Ishikawa (cell line): ENCODE measurements around the gene DMWD.

Source experiments
- CEBPB ChIP-seq: IDR thresholded peaks from 2 replicates; pipeline ENCODE4 v1.6.1; 2012
- CREB1 ChIP-seq: IDR thresholded peaks from 2 replicates; pipeline ENCODE4 v1.6.1; 2012; ENCODE audit warnings: low read depth
- EGR1 ChIP-seq: IDR thresholded peaks from 2 replicates; pipeline ENCODE4 v1.6.1; 2012
- EP300 ChIP-seq: IDR thresholded peaks from 2 replicates; pipeline ENCODE4 v1.6.1; 2012; ENCODE audit warnings: borderline replicate concordance
- FOXM1 ChIP-seq: IDR thresholded peaks from 2 replicates; pipeline ENCODE4 v1.6.1; 2012; ENCODE audit warnings: low read depth, borderline replicate concordance
- NFIC ChIP-seq: IDR thresholded peaks from 2 replicates; pipeline ENCODE4 v1.6.1; 2012
- RAD21 ChIP-seq: IDR thresholded peaks from 2 replicates; pipeline ENCODE4 v1.6.1; 2012; ENCODE audit warnings: low read depth
- TAF1 ChIP-seq: IDR thresholded peaks from 2 replicates; pipeline ENCODE4 v1.6.1; 2012; ENCODE audit warnings: low read depth, mild to moderate bottlenecking
- TCF12 ChIP-seq: IDR thresholded peaks from 2 replicates; pipeline ENCODE4 v1.6.1; 2012; ENCODE audit warnings: low read depth
- TEAD4 ChIP-seq: IDR thresholded peaks from 2 replicates; pipeline ENCODE4 v1.6.1; 2012
- USF1 ChIP-seq: IDR thresholded peaks from 2 replicates; pipeline ENCODE4 v1.6.1; 2012
- YY1 ChIP-seq: IDR thresholded peaks from 2 replicates; pipeline ENCODE4 v1.6.1; 2012; ENCODE audit warnings: low read depth
- ZBTB7A ChIP-seq: IDR thresholded peaks from 2 replicates; pipeline ENCODE4 v1.6.1; 2012; ENCODE audit warnings: low read depth
- TF ChIP-seq, protein P1 (sequence below): IDR thresholded peaks from 2 replicates; pipeline ENCODE4 v1.6.1; 2012
- TF ChIP-seq, protein P2 (sequence below): IDR thresholded peaks from 2 replicates; pipeline ENCODE4 v1.6.1; 2012; ENCODE audit warnings: low read depth, mild to moderate bottlenecking

The DMWD gene

GRCh38 chr19:45768655-45768983 is 24.0 kb downstream of the DMWD start:
- TF ChIP-seq EGR1 (no peak), TEAD4 (no peak), YY1 (peak; percentile 76), ZBTB7A (no peak), CEBPB (no peak), TCF12 (no peak)

DNA sequence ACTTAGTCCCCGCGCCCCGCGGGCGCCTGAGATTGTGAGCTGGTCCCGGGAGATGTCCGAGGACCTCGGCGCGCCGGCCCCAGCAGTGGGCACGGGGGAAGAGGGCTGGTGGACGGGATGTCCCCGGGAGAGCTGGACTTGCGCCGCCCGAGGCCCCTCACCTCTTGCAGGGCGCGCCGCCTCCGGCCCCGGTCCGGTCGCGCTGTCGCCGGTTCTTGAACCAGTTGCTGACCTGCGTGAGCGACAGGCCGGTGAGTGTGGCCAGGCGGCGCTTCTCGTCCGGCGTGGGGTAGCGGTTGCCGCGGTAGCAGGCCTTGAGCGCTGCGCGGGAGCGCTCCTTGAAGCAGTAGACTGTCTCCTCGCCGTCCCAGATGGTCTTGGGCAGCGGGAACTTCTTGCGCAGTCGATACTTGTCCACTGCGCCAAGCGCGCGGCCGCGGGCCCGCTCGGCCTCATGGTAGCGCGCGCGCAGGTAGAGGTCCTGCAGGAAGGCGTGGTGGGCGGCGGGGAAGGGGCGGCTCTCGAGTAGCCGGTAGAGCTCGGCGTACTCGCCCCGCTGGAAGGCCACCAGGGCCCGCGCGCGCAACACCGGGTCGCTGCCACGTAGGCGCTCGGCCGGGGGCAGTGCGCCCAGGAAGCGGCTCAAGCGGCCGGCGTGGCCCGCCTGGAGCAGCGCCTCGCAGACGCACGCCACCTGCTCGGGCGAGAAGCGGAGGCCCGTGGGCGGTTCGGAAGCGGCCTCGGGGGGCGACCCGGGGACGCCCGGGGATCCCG is 24.6 kb downstream of the DMWD start:
- no peak for TF ChIP-seq USF1
- no peak for TF ChIP-seq FOXM1
- no peak for TF ChIP-seq EP300
- no peak for TF ChIP-seq CEBPB
- no peak for TF ChIP-seq TEAD4
- TF ChIP-seq CREB1, result no peak
- TF ChIP-seq TAF1, result peak; percentile 28; the same call in 1 of the 2 replicates
- TF ChIP-seq, protein P1, sequence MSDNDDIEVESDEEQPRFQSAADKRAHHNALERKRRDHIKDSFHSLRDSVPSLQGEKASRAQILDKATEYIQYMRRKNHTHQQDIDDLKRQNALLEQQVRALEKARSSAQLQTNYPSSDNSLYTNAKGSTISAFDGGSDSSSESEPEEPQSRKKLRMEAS, result peak; percentile 53
- no peak for TF ChIP-seq YY1
- TF ChIP-seq, protein P2, sequence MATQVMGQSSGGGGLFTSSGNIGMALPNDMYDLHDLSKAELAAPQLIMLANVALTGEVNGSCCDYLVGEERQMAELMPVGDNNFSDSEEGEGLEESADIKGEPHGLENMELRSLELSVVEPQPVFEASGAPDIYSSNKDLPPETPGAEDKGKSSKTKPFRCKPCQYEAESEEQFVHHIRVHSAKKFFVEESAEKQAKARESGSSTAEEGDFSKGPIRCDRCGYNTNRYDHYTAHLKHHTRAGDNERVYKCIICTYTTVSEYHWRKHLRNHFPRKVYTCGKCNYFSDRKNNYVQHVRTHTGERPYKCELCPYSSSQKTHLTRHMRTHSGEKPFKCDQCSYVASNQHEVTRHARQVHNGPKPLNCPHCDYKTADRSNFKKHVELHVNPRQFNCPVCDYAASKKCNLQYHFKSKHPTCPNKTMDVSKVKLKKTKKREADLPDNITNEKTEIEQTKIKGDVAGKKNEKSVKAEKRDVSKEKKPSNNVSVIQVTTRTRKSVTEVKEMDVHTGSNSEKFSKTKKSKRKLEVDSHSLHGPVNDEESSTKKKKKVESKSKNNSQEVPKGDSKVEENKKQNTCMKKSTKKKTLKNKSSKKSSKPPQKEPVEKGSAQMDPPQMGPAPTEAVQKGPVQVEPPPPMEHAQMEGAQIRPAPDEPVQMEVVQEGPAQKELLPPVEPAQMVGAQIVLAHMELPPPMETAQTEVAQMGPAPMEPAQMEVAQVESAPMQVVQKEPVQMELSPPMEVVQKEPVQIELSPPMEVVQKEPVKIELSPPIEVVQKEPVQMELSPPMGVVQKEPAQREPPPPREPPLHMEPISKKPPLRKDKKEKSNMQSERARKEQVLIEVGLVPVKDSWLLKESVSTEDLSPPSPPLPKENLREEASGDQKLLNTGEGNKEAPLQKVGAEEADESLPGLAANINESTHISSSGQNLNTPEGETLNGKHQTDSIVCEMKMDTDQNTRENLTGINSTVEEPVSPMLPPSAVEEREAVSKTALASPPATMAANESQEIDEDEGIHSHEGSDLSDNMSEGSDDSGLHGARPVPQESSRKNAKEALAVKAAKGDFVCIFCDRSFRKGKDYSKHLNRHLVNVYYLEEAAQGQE, result no peak
- TF ChIP-seq NFIC, result peak; percentile 25; the same call in 1 of the 2 replicates
- no peak for TF ChIP-seq RAD21
- TF ChIP-seq ZBTB7A, result no peak; the same call in 1 of the 2 replicates
- TF ChIP-seq EGR1, result no peak
- TF ChIP-seq TCF12, result 0 out of 2 replicates have a peak, but pooled peaks have one; percentile 24

- TF ChIP-seq TCF12 (peak; percentile 54; the same call in 1 of the 2 replicates), RAD21 (peak; percentile 9; the same call in 1 of the 2 replicates), EP300 (peak; percentile 44; the same call in 1 of the 2 replicates), NFIC (no peak), EGR1 (peak; percentile 87), TEAD4 (no peak), YY1 (no peak), CREB1 (no peak)
- TF ChIP-seq, protein P1, result peak; percentile 72
These were observed 25.2 kb downstream of the DMWD start for GRCh38 chr19:45767410-45767880.

GRCh38 chr19:45766869-45767346 is 25.7 kb downstream of the DMWD start:
- TF ChIP-seq FOXM1 (no peak), TCF12 (no peak), CREB1 (no peak), RAD21 (no peak), ZBTB7A (no peak), USF1 (no peak), YY1 (no peak), TAF1 (no peak), EGR1 (no peak), EP300 (no peak), CEBPB (no peak)
- TF ChIP-seq, protein P2, result no peak
- TF ChIP-seq, protein P1, result no peak

DNA sequence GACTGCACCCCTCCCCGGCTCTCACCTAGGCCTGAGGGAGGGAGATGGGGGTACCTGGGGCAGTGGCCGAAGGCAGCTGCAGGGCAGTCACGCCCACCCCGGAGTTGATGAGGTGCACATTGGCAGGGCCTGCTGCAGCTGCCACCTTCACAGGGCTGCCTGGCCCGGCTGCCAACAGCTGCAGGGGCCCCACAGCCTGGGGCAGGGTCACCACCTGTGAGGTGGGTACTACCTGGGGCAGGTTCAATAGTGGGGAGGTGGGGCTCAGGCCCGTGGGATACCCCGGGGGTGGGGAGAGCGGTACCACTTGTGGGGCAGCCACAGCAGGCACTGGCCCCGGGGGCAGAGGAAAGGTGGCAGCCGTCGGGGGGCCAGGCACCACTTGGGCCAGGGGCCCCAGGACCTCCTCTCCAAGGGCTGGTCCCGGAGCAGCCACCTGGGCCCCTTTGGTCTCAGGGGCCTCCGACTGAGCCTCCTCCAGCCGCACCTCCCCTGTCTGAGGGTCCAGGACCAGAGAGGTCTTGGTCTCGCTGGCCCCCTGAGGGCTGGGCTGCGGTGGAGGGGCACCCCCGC is 26.3 kb downstream of the DMWD start:
- TF ChIP-seq NFIC (no peak), ZBTB7A (no peak), CREB1 (no peak), TCF12 (no peak), TEAD4 (no peak)
- TF ChIP-seq, protein P2, result no peak
